ENCODE measurements around the gene MEAK7.

- TF ChIP-seq EP300 (IDR thresholded peaks at IDR 0.05) (no peak), POLR2AphosphoS5 (IDR thresholded peaks at IDR 0.05) (no peak)
- TF ChIP-seq, protein P1, sequence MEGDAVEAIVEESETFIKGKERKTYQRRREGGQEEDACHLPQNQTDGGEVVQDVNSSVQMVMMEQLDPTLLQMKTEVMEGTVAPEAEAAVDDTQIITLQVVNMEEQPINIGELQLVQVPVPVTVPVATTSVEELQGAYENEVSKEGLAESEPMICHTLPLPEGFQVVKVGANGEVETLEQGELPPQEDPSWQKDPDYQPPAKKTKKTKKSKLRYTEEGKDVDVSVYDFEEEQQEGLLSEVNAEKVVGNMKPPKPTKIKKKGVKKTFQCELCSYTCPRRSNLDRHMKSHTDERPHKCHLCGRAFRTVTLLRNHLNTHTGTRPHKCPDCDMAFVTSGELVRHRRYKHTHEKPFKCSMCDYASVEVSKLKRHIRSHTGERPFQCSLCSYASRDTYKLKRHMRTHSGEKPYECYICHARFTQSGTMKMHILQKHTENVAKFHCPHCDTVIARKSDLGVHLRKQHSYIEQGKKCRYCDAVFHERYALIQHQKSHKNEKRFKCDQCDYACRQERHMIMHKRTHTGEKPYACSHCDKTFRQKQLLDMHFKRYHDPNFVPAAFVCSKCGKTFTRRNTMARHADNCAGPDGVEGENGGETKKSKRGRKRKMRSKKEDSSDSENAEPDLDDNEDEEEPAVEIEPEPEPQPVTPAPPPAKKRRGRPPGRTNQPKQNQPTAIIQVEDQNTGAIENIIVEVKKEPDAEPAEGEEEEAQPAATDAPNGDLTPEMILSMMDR (IDR thresholded peaks at IDR 0.05) = no peak
Observed at GRCh38 chr16:84526794-84527531, 22.5 kb upstream of the MEAK7 start.
